Astrocyte (in vitro differentiated cells and primary cell): Measurements from ENCODE around the gene PXDN.

Experiments
- EZH2 ChIP-seq: IDR thresholded peaks from 2 replicates; pipeline ENCODE4 v1.6.1; 2012; ENCODE audit warnings: mild to moderate bottlenecking, low read length, inconsistent platforms; ENCODE audit not compliant: insufficient read depth
- TF ChIP-seq, protein P1 (sequence below): IDR thresholded peaks from 2 replicates; pipeline ENCODE4 v1.5.1; 2011; ENCODE audit warnings: low read depth, mild to moderate bottlenecking, inconsistent platforms, low read length, moderate library complexity; ENCODE audit not compliant: insufficient read depth

- TF ChIP-seq, protein P1, sequence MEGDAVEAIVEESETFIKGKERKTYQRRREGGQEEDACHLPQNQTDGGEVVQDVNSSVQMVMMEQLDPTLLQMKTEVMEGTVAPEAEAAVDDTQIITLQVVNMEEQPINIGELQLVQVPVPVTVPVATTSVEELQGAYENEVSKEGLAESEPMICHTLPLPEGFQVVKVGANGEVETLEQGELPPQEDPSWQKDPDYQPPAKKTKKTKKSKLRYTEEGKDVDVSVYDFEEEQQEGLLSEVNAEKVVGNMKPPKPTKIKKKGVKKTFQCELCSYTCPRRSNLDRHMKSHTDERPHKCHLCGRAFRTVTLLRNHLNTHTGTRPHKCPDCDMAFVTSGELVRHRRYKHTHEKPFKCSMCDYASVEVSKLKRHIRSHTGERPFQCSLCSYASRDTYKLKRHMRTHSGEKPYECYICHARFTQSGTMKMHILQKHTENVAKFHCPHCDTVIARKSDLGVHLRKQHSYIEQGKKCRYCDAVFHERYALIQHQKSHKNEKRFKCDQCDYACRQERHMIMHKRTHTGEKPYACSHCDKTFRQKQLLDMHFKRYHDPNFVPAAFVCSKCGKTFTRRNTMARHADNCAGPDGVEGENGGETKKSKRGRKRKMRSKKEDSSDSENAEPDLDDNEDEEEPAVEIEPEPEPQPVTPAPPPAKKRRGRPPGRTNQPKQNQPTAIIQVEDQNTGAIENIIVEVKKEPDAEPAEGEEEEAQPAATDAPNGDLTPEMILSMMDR = no peak
- TF ChIP-seq EZH2 = no peak
Measured at GRCh38 chr2:1617425-1618021, 126.8 kb downstream of the PXDN start.
